Activated naive CD4-positive, alpha-beta T cell treated with anti-CD3 and anti-CD28 coated beads for 36 hours (primary cell): ENCODE data around the gene CEACAM8. TPM values are rescaled to one million over a fixed set of nuclear protein-coding genes. Genes with fewer than 3 reads are reported as not detected.
"Not testable (repeated sequence)": the region's sequence is repeated elsewhere in the genome, so short reads cannot be mapped to it uniquely, and the experiment has no call there.

ENCODE experiments used
- CTCF ChIA-PET: fragments of 350-600 bp; sonication (Branson Sonifier 250); formaldehyde crosslinking; loops from one replicate; lab custom pipeline; 2021; ENCODE audit warnings: antibody characterized with exemption; lab: Charles Lee
- DNase-seq: peaks from one replicate; pipeline ENCODE4 v3.0.0-alpha.2; 2020
- H3K27ac Mint-ChIP-seq: one replicate; pipeline ENCODE4 v1.8.0; 2021; ENCODE audit warnings: mild to moderate bottlenecking, mixed read lengths
- H3K27me3 Mint-ChIP-seq: one replicate; pipeline ENCODE4 v1.8.0; 2021; ENCODE audit warnings: low read depth, mixed read lengths
- H3K36me3 Mint-ChIP-seq: one replicate; pipeline ENCODE4 v1.8.0; 2021; ENCODE audit warnings: low read depth, mixed read lengths
- H3K4me1 Mint-ChIP-seq: one replicate; pipeline ENCODE4 v1.8.0; 2021; ENCODE audit warnings: low read depth, mixed read lengths
- H3K4me3 Mint-ChIP-seq: one replicate; pipeline ENCODE4 v1.8.0; 2021; ENCODE audit warnings: mild to moderate bottlenecking, moderate library complexity, mixed read lengths
- H3K9me3 Mint-ChIP-seq: one replicate; pipeline ENCODE4 v1.8.0; 2021; ENCODE audit warnings: mixed read lengths
- intact Hi-C: fragments of 100-400 bp; cut with micrococcal nuclease; formaldehyde crosslinking; loops from one replicate; pipeline ENCODE4 v1.15.1; 2023
- total RNA-seq, 2 experiments: library from RNA; stranded (reverse); gene quantifications; one replicate each; pipeline ENCODE4 v1.2.3, GENCODE V29; 2021

CEACAM8 gene
- total RNA-seq, 2 experiments from 2014 or later, result not detected

DNA sequence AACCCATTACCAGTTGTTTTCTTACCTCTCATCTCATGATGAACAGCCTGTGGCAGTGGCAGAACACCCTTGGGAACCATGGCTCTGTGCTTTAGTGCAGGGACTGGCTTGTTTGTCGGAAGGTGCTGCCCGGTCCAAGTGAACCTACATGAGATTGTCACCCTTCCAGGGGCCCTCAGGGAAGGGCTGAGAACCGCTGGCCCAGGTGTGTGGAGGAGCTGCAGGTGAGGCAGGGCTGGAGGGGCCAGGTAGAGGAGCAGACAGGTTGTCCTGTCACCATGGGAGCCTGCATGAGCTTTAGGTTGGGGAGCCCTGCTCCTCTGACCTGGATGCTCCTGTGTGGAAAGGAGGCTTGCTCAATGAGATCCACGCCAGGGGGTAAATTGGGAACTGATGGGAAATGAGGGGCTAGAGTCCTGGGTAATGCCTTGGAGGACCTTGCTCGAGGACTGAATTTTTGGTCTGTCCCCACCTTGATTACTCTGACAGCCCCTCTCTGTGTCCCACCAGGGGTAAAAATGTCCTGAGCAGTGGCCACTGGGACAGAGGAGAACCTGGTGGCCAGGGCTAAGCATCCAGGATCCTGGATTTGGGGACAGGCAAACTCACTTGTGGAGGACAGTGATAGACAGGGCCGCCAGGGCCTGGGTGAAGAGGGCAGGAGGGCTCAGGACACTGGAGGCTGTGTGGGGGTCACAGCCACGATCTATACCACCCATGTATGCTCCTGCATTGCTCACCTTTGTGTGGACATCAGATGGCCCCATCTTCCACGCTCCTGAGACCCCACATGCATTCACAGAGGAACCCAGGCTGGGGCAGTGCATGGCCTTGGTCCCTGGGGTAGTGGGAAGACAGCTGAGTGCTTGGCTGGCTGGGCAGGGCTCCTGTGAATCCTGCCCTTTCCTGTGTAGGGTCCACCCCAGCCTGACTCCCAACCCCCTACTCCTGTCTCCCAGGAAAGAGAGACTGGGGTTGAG lies 42.3 kb downstream of the CEACAM8 start:
- H3K9me3 Mint-ChIP-seq, result peaks cover 6% of the 10 kb centered on the region
- intact Hi-C loops, result no loop called here
- no peak for DNase-seq
- H3K36me3 Mint-ChIP-seq, result no peaks in the 10 kb centered on the region
- H3K27me3 Mint-ChIP-seq, result peaks cover 7% of the 10 kb centered on the region
- no peak overlapping the region for H3K27ac Mint-ChIP-seq
- no peaks in the 10 kb centered on the region for H3K4me1 Mint-ChIP-seq
- no peak overlapping the region for H3K4me3 Mint-ChIP-seq
- CTCF ChIA-PET, result no interaction called here

DNA sequence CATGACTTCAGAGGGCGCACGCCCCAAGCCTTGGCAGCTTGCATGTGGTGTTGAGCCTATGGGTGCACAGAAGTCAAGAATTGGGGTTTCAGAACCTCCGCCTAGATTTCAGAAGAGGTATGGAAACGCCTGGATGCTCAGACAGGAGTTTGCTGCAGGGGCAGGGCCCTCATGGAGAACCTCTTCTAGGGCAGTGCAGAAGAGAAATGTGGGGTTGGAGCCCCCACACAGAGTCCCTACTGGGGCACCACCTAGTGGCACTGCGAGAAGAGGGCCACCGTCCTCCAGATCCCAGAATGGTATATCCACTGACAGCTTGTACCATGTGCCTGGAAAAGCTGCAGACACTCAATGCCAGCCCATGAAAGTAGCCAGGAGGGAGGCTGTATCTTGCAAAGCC lies 44.2 kb downstream of the CEACAM8 start:
- H3K9me3 Mint-ChIP-seq, H3K36me3 Mint-ChIP-seq, H3K4me1 Mint-ChIP-seq, H3K27me3 Mint-ChIP-seq, intact Hi-C loops, H3K4me3 Mint-ChIP-seq, H3K27ac Mint-ChIP-seq, DNase-seq: not testable (repeated sequence)
- CTCF ChIA-PET, result interaction anchor here (0.6 kb wide), 1 partner anchor 797 kb away, joined by 3 read pairs; no protein-coding TSS in a partner anchor

GRCh38 chr19:42549067-42549466 lies 45.7 kb downstream of the CEACAM8 start:
- H3K36me3 Mint-ChIP-seq, H3K27me3 Mint-ChIP-seq, H3K4me3 Mint-ChIP-seq, H3K27ac Mint-ChIP-seq, CTCF ChIA-PET, H3K9me3 Mint-ChIP-seq, H3K4me1 Mint-ChIP-seq, intact Hi-C loops, DNase-seq: not testable (repeated sequence)

GRCh38 chr19:42548552-42548951 lies 46.2 kb downstream of the CEACAM8 start:
- Mint-ChIP-seq H3K4me1 (no peaks in the 10 kb centered on the region), H3K27ac (no peak overlapping the region), H3K9me3 (peaks cover 6% of the 10 kb centered on the region), H3K27me3 (no peaks in the 10 kb centered on the region), H3K4me3 (no peak overlapping the region), H3K36me3 (no peaks in the 10 kb centered on the region)
- CTCF ChIA-PET, result no interaction called here
- no peak for DNase-seq
- intact Hi-C loops, result no loop called here

DNA sequence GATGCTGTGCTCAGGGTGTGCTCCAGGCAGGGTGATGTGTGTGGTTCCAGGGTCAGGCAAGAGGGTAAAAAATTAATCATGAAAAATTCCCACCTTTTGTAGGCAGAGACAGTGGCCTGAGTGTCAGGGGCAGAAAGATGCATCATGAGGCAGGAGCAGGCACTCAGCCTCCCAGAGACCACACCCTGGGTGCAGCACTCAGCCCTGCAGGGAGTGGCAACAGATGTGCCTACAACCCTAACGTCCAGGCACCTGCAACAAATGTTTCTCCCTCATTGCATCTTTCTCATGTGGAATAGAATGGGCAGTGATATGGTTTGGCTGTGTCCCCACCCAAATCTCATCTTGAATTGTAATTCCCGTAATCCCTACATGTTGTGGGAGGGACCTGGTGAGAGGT lies 46.8 kb downstream of the CEACAM8 start:
- Mint-ChIP-seq H3K4me1 (no peaks in the 10 kb centered on the region), H3K9me3 (peaks cover 6% of the 10 kb centered on the region), H3K27me3 (no peaks in the 10 kb centered on the region), H3K4me3 (no peak overlapping the region), H3K27ac (no peak overlapping the region), H3K36me3 (no peaks in the 10 kb centered on the region)
- CTCF ChIA-PET, result no interaction called here
- DNase-seq, result no peak
- intact Hi-C loops, result no loop called here

GRCh38 chr19:42546831-42547500 lies 47.8 kb downstream of the CEACAM8 start:
- CTCF ChIA-PET, result no interaction called here
- peaks cover 6% of the 10 kb centered on the region for H3K9me3 Mint-ChIP-seq
- no peak overlapping the region for H3K4me3 Mint-ChIP-seq
- intact Hi-C loops, result no loop called here
- H3K27me3 Mint-ChIP-seq, result no peaks in the 10 kb centered on the region
- no peak for DNase-seq
- H3K36me3 Mint-ChIP-seq, result no peaks in the 10 kb centered on the region
- no peaks in the 10 kb centered on the region for H3K4me1 Mint-ChIP-seq
- H3K27ac Mint-ChIP-seq, result no peak overlapping the region

- Mint-ChIP-seq H3K9me3 (peaks cover 3% of the 10 kb centered on the region), H3K27ac (no peak overlapping the region), H3K4me3 (no peak overlapping the region), H3K36me3 (no peaks in the 10 kb centered on the region), H3K27me3 (no peaks in the 10 kb centered on the region), H3K4me1 (no peaks in the 10 kb centered on the region)
- intact Hi-C loops, result no loop called here
- CTCF ChIA-PET, result no interaction called here
- no peak for DNase-seq
Observed at GRCh38 chr19:42544146-42544545, 50.6 kb downstream of the CEACAM8 start.

GRCh38 chr19:42542791-42543190 lies 51.9 kb downstream of the CEACAM8 start:
- DNase-seq, result no peak
- no peak overlapping the region for H3K27ac Mint-ChIP-seq
- intact Hi-C loops, result no loop called here

DNA sequence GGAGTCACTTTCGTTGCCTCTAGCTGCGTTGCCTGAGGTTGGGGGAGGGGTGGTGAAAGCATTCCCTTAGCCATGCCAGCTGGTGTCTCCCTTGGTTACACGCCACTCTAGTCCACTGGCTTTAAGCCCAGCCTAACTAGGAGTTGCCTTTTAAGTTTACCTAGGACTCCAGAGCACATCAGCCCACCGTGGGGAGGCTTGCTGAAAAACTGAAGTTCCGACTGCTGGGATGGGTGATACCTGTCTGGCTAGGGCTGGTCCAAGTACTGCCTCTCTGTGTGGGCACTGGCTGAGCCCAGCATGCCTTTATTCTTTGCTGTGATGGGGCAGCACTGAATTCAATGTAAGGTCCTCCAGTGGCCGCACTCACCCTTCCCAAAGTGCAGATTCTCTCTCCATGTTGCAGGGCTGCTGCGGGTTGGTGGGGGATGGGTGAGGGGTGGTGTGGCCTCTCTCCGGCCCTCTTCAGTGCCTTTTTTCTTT lies 54.6 kb downstream of the CEACAM8 start:
- CTCF ChIA-PET, result no interaction called here
- H3K4me3 Mint-ChIP-seq, result no peak overlapping the region
- H3K36me3 Mint-ChIP-seq, result no peaks in the 10 kb centered on the region
- intact Hi-C loops, result no loop called here
- H3K27ac Mint-ChIP-seq, result no peak overlapping the region
- H3K27me3 Mint-ChIP-seq, result no peaks in the 10 kb centered on the region
- no peaks in the 10 kb centered on the region for H3K4me1 Mint-ChIP-seq
- H3K9me3 Mint-ChIP-seq, result no peaks in the 10 kb centered on the region
- no peak for DNase-seq

More at GRCh38 chr19:42542791-42543190, 51.9 kb downstream of the CEACAM8 start:
- Mint-ChIP-seq H3K27me3 (no peaks in the 10 kb centered on the region), H3K36me3 (no peaks in the 10 kb centered on the region), H3K9me3 (no peaks in the 10 kb centered on the region), H3K4me3 (no peak overlapping the region), H3K4me1 (no peaks in the 10 kb centered on the region)
- CTCF ChIA-PET, result no interaction called here

- no peaks in the 10 kb centered on the region for H3K27me3 Mint-ChIP-seq
- no peaks in the 10 kb centered on the region for H3K36me3 Mint-ChIP-seq
- no peak for DNase-seq
- CTCF ChIA-PET, result no interaction called here
- no peaks in the 10 kb centered on the region for H3K9me3 Mint-ChIP-seq
- H3K27ac Mint-ChIP-seq, result no peak overlapping the region
- intact Hi-C loops, result no loop called here
- H3K4me1 Mint-ChIP-seq, result no peaks in the 10 kb centered on the region
- no peak overlapping the region for H3K4me3 Mint-ChIP-seq
Observed at GRCh38 chr19:42538841-42539709, 55.6 kb downstream of the CEACAM8 start.

- H3K36me3 Mint-ChIP-seq, H3K4me3 Mint-ChIP-seq, H3K4me1 Mint-ChIP-seq, DNase-seq, intact Hi-C loops, H3K27me3 Mint-ChIP-seq, H3K9me3 Mint-ChIP-seq, H3K27ac Mint-ChIP-seq: not testable (repeated sequence)
- CTCF ChIA-PET, result interaction anchor here (1.0 to 1.7 kb wide), 2 partner anchors 85 to 95 kb away, joined by 4 read pairs; no protein-coding TSS in a partner anchor
Observed at GRCh38 chr19:42535276-42535675, 59.4 kb downstream of the CEACAM8 start.

DNA sequence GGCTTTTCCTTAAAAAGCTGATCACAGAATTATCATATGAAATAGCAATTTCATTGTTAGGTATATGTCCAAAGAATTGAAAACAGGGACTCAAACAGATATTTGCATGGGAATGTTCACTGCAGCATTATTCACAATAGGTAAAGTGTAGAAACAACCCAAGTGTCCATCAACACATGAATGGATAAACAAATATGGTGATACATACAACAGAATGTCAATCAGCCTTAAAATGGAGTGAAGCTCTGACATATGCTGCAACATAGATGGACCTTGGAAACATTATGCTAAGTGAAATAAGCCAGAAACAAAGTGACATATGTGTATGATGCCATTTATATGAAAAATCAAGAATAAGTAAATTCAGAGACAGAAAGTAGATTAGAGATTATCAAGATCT lies 60.3 kb downstream of the CEACAM8 start:
- CTCF ChIA-PET, result interaction anchor here (1.7 kb wide), 1 partner anchor 94 kb away, joined by 4 read pairs; no protein-coding TSS in a partner anchor
- no peaks in the 10 kb centered on the region for H3K36me3 Mint-ChIP-seq
- no peaks in the 10 kb centered on the region for H3K9me3 Mint-ChIP-seq
- H3K27me3 Mint-ChIP-seq, result no peaks in the 10 kb centered on the region
- DNase-seq, result no peak
- H3K4me3 Mint-ChIP-seq, result no peak overlapping the region
- intact Hi-C loops, result no loop called here
- H3K4me1 Mint-ChIP-seq, result peaks cover under 1% of the 10 kb centered on the region
- no peak overlapping the region for H3K27ac Mint-ChIP-seq
